SK-N-SH (cell line): ENCODE measurements around the gene UCKL1. TPM values are rescaled to one million over a fixed set of nuclear protein-coding genes. Genes with fewer than 3 reads are reported as not detected.

Experiments used
- CTCF ChIA-PET: fragments of 300-600, 350-600 bp; formaldehyde crosslinking; extraction: SDS; loops from one replicate; lab custom pipeline; 2021; lab: Yijun Ruan, JAX
- POLR2A ChIA-PET: fragments of 350-600 bp; sonication (Branson Sonifier 250); formaldehyde crosslinking; extraction: SDS; loops from one replicate; lab custom pipeline; 2020; ENCODE audit warnings: antibody characterized with exemption, inconsistent platforms; lab: Yijun Ruan, JAX
- DNase-seq: peaks from one replicate; pipeline ENCODE4 v3.0.0; 2012
- H2AFZ ChIP-seq: fragments of 200-600 bp; sonication (generic); 2 replicates; pipeline ENCODE4 v1.8.1; 2016; ENCODE audit warnings: antibody characterized with exemption, mild to moderate bottlenecking, low read depth
- H3F3A ChIP-seq: fragments of 200-600 bp; sonication (generic); replicated peaks from 2 replicates; pipeline ENCODE3; 2016; ENCODE audit warnings: antibody characterized with exemption, mild to moderate bottlenecking; ENCODE audit not compliant: insufficient read depth
- H3K27ac ChIP-seq, 2 experiments: fragments of 200-500 bp in 1 of 2; fragments of 200-600 bp in 1 of 2; sonication (Bioruptor generic) in 1 of 2; sonication (generic), shearing (Covaris generic) in 1 of 2; 2 replicates each; pipeline versions ENCODE4 v1.5.1 to v1.6.1; 2014 to 2016; ENCODE audit warnings: low read depth in 2 of 2, inconsistent platforms in 1 of 2, low read length in 1 of 2, mild to moderate bottlenecking in 1 of 2, mixed read lengths in 1 of 2
- H3K27me3 ChIP-seq: fragments of 200-600 bp; sonication (generic), shearing (Covaris generic); 2 replicates; pipeline ENCODE4 v1.6.1; 2016; ENCODE audit warnings: mixed run types; ENCODE audit not compliant: insufficient read depth
- H3K36me3 ChIP-seq, 2 experiments: fragments of 200-500 bp in 1 of 2; fragments of 200-600 bp in 1 of 2; sonication (Bioruptor generic) in 1 of 2; sonication (generic) in 1 of 2; replicated peaks in 1 of 2; 2 replicates each; pipeline versions ENCODE3 to v1.5.1; 2014 to 2016; ENCODE audit warnings: low read length in 1 of 2, mild to moderate bottlenecking in 1 of 2; ENCODE audit not compliant: insufficient read depth in 2 of 2, control insufficient read depth in 1 of 2
- H3K4me1 ChIP-seq, 2 experiments: fragments of 200-500 bp in 1 of 2; fragments of 200-600 bp in 1 of 2; sonication (Bioruptor generic) in 1 of 2; sonication (generic), shearing (Covaris generic) in 1 of 2; 2 replicates each; pipeline versions ENCODE4 v1.5.1 to v1.6.1; 2014 to 2016; ENCODE audit warnings: low read depth in 1 of 2, low read length in 1 of 2, mixed run types in 1 of 2; ENCODE audit not compliant: insufficient read depth in 2 of 2, control insufficient read depth in 1 of 2
- H3K4me2 ChIP-seq: fragments of 200-600 bp; sonication (generic), shearing (Covaris generic); 2 replicates; pipeline ENCODE4 v1.6.1; 2017; ENCODE audit warnings: mixed run types
- H3K4me3 ChIP-seq, 2 experiments: fragments of 200-500 bp in 1 of 2; fragments of 200-600 bp in 1 of 2; sonication (Bioruptor generic) in 1 of 2; sonication (generic), shearing (Covaris generic) in 1 of 2; 2 replicates each; pipeline versions ENCODE4 v1.5.1 to v1.8.1; 2014 to 2016; ENCODE audit warnings: low read depth in 2 of 2, inconsistent platforms in 1 of 2, low read length in 1 of 2, mild to moderate bottlenecking in 1 of 2, mixed read lengths in 1 of 2, moderate library complexity in 1 of 2
- H3K79me2 ChIP-seq: fragments of 200-600 bp; sonication (generic); 2 replicates; pipeline ENCODE4 v1.8.1; 2017; ENCODE audit warnings: mild to moderate bottlenecking; ENCODE audit not compliant: insufficient read depth
- H3K9ac ChIP-seq: fragments of 200-600 bp; sonication (generic); 2 replicates; pipeline ENCODE4 v1.6.1; 2017; ENCODE audit warnings: mixed run types
- H3K9me2 ChIP-seq: fragments of 200-600 bp; sonication (generic); 2 replicates; pipeline ENCODE4 v1.6.1; 2017; ENCODE audit warnings: mixed run types
- H3K9me3 ChIP-seq: fragments of 200-600 bp; sonication (generic); 2 replicates; pipeline ENCODE4 v1.6.1; 2017; ENCODE audit warnings: mixed run types, mild to moderate bottlenecking, moderate library complexity
- H4K20me1 ChIP-seq: fragments of 200-600 bp; sonication (generic); 2 replicates; pipeline ENCODE4 v1.6.1; 2017; ENCODE audit warnings: mild to moderate bottlenecking, mixed run types; ENCODE audit not compliant: insufficient read depth
- CHD2 ChIP-seq: fragments of 150-350 bp; IDR thresholded peaks from 2 replicates; pipeline ENCODE4 v1.6.1; 2018; ENCODE audit warnings: low read length; ENCODE audit not compliant: partially characterized antibody
- CTCF ChIP-seq: fragments of 200-600 bp; sonication (generic); IDR thresholded peaks from 2 replicates; pipeline ENCODE4 v1.6.1; 2017; ENCODE audit warnings: antibody characterized with exemption, mild to moderate bottlenecking, moderate library complexity
- EZH2phosphoT487 ChIP-seq: fragments of 200-600 bp; sonication (generic); IDR thresholded peaks from 2 replicates; pipeline ENCODE4 v1.6.1; 2017; ENCODE audit warnings: low read depth, mixed run types, mild to moderate bottlenecking, antibody characterized with exemption, moderate library complexity, borderline replicate concordance
- GATA2 ChIP-seq: sonication (generic); formaldehyde crosslinking; IDR thresholded peaks from 2 replicates; pipeline ENCODE4 v1.5.0; 2020; ENCODE audit warnings: mild to moderate bottlenecking, missing genetic modification reagents
- MAX ChIP-seq: IDR thresholded peaks from 2 replicates; pipeline ENCODE4 v1.4.0; 2012; ENCODE audit warnings: low read depth
- MXI1 ChIP-seq: IDR thresholded peaks from 2 replicates; pipeline ENCODE4 v1.6.1; 2012; ENCODE audit warnings: mild to moderate bottlenecking, low read depth, low read length, improper control_type of control experiment
- NRF1 ChIP-seq: IDR thresholded peaks from 2 replicates; pipeline ENCODE4 v1.6.1; 2012; ENCODE audit warnings: low read depth, mild to moderate bottlenecking, low read length
- SIN3A ChIP-seq: IDR thresholded peaks from 2 replicates; pipeline ENCODE4 v1.6.1; 2012; ENCODE audit warnings: low read depth, mild to moderate bottlenecking, low read length, moderate library complexity, borderline replicate concordance
- TAF1 ChIP-seq: IDR thresholded peaks from 2 replicates; pipeline ENCODE4 v1.6.1; 2012; ENCODE audit warnings: low read depth, mild to moderate bottlenecking, low read length, moderate library complexity, borderline replicate concordance
- ZBTB33 ChIP-seq: IDR thresholded peaks from 2 replicates; pipeline ENCODE4 v1.4.0; 2012; ENCODE audit warnings: low read depth, borderline replicate concordance
- WGBS: methylation state at CpG from one replicate; pipeline ENCODE4 v1.1.6; 2017; ENCODE audit warnings: low lambda C conversion rate; 5-methylcytosine and 5-hydroxymethylcytosine counted together
- polyA plus RNA-seq, 3 experiments: library from polyadenylated mRNA; depleted of rRNA; stranded (reverse); fragments of >200 nt; gene quantifications; 2 replicates each; pipeline ENCODE4 v1.2.3, GENCODE V29; 2012

Gene UCKL1
- polyA plus RNA-seq, 1 of the 3 experiments (the other 2 are of a cell fraction), result 71.6 TPM

- H3K36me3 ChIP-seq, result peaks cover 0 to 23% of the 10 kb centered on the region in 2 experiments
- 0% methylated on average over 5 of the region's 73 CpGs for WGBS
- peak within 1 kb of the TSS; percentile 27 to 64; a peak in 3 of 4 replicates for H3K27ac ChIP-seq
- peak within 1 kb of the TSS; percentile 99 for H3K4me2 ChIP-seq
- H4K20me1 ChIP-seq, result no peaks in the 10 kb centered on the region
- H3F3A ChIP-seq, result no peaks in the 10 kb centered on the region
- DNase-seq, result peak; percentile 97
- H3K9ac ChIP-seq, result peak within 1 kb of the TSS; percentile 83
- ChIA-PET CTCF (interaction anchor here (0.6 kb wide), 1 partner anchor 69 kb away, joined by 3 read pairs; no protein-coding TSS in a partner anchor), POLR2A (no interaction called here)
- no peaks in the 10 kb centered on the region for H3K9me2 ChIP-seq
- peak within 1 kb of the TSS; percentile 77 to 81 for H3K4me3 ChIP-seq
- peak within 1 kb of the TSS; percentile 76; the same call in 1 of the 2 replicates for H2AFZ ChIP-seq
- H3K79me2 ChIP-seq, result peaks cover 15% of the 10 kb centered on the region
- TF ChIP-seq GATA2 (no peak), MAX (peak; percentile 56), TAF1 (no peak), MXI1 (peak; percentile 62; the same call in 1 of the 2 replicates), CTCF (peak; percentile 15; the same call in 1 of the 2 replicates), NRF1 (peak; percentile 52), EZH2phosphoT487 (no peak), ZBTB33 (peak; percentile 96), SIN3A (peak; percentile 88; the same call in 1 of the 2 replicates), CHD2 (peak; percentile 98)
- no peaks in the 10 kb centered on the region for H3K27me3 ChIP-seq
- H3K9me3 ChIP-seq, result no peaks in the 10 kb centered on the region
- H3K4me1 ChIP-seq, result peaks cover 7 to 18% of the 10 kb centered on the region in 2 experiments; a peak in 2 of 4 replicates
These were observed 13.9 kb upstream of the UCKL1 start, which contains the start of gene ZNF512B for GRCh38 chr20:63969838-63970713. Gene ZNF512B (minus strand): TSS chr20:63969930. CDS start chr20:63967950, 1,980 bp downstream.
